RPMI7951 (cell line): ENCODE data around the gene NUDT1. TPM values are rescaled to one million over a fixed set of nuclear protein-coding genes. Genes with fewer than 3 reads are reported as not detected.

ENCODE experiments used
- DNase-seq: peaks from one replicate; pipeline ENCODE4 v3.0.0-alpha.2; 2012; ENCODE audit warnings: low read depth
- total RNA-seq: library from RNA; depleted of rRNA; stranded (reverse); fragments of >200 nt; shearing (Covaris generic); gene quantifications from 2 replicates; pipeline ENCODE4 v1.2.3, GENCODE V29; 2014

The NUDT1 gene
- total RNA-seq, 1 experiment from 2014 or later: 131 TPM

DNA sequence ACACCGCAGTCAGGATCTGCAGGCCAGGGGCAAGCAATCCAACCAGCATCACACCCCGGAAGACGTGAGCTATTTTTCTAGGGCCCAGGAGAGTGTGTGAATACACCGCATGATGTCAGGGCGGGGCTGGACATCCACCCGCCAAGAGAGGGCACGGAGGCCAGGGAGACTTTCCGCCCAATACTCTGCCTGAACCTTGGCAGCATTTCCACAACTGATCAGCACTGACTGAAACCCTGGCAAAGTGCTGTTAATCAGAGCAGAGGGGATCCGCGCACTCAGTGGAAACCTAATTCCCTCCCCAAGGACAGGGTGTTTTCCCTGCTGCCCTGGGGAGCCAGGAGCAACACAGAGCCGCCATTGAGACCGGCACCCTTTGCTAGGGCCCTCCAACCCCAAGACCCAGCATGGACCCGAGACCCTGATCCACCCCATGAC lies 17.5 kb upstream of the NUDT1 start:
- no peak for DNase-seq

GRCh38 chr7:2224934-2225333 lies 17.1 kb upstream of the NUDT1 start:
- DNase-seq: no peak

- DNase-seq: no peak
Observed at GRCh38 chr7:2225336-2225735, 16.7 kb upstream of the NUDT1 start.

DNA sequence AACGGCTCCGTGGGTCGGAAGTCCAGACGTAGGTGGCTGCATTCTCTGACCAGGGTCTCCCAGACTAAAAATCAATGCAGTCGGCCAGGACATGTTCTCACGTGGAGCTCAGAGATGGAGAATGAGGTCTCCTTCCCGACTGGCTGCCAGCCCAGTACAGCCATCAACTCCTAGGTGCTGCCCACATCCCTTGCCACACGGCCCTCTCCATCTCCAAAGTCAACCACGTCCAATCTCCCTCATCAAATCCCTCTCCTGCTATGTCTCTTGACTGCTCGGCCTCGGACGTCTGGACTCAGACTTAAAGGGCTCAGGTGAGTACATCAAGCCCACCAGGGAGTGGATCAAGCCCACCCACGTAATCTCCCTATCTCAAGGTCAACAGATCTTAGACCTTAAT lies 16.2 kb upstream of the NUDT1 start:
- no peak for DNase-seq

DNA sequence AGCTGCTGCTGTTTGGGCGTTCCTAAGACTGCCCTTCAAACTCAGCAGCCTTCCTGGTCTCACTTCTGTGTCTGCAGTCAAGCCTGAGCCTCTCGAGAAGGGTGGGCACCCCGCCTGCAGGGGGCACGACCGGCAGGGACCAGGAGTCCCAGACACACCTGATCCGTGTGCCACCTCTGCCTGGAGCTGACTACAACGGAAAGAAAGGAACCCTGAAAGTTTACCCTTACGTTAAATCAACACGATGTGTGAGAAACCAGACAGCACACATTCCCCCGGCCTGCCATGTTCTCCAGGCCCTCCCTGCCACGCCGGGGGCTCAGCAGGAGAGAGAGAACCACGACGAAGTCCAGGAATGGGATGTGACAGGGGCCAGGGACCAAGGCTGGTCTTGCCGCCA lies 14.3 kb upstream of the NUDT1 start:
- no peak for DNase-seq

GRCh38 chr7:2228921-2229320 lies 13.1 kb upstream of the NUDT1 start:
- no peak for DNase-seq

- DNase-seq: no peak
Observed at GRCh38 chr7:2229467-2229866, 12.6 kb upstream of the NUDT1 start.

DNA sequence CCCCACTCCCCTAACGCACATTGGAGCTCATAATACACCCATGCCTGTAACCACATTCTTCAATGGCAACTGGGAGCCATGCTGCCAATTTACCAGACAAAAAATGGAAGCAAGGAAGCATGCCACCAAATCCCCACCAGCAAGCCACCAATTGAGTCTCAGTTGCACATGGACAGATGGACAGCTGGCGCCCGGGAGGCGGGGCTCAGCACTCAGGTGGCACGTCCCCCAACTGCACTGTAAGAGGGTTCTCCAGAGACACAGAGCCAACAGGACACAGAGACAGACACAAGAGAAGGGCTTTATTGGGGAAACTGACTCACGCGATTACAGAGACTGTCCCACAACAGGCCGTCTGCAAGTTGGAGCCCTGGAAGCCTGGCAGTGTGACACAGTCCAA lies 11.8 kb upstream of the NUDT1 start:
- DNase-seq: no peak

DNA sequence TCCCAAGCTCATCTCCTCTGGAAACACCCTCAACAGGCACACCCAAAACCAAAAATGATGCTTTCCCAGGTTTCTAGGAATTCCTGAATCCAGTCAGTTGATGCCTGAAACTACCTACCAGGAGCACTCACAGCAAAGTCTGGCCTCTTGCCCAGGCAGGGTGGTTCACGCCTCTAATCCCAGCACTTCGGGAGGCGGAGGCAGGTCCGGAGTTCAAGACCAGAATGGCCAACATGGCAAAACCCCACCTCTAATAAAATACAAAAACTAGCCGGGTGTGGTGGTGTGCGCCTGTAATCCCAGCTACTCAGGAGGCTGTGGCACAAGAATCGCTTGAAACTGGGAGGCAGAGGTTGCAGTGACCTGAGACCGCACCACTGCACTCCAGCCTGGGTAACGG lies 11.1 kb upstream of the NUDT1 start:
- DNase-seq: no peak

- DNase-seq: peak; percentile 34
Observed at GRCh38 chr7:2231992-2232765, 9.8 kb upstream of the NUDT1 start.

GRCh38 chr7:2232766-2233520 lies 9.1 kb upstream of the NUDT1 start, which contains the start of gene MAD1L1:
TSS of gene MAD1L1 (minus strand) at chr7:2232945. CDS start at chr7:2230133, 2,812 bp downstream.
- DNase-seq: peak; percentile 94

GRCh38 chr7:2233926-2234325 lies 8.1 kb upstream of the NUDT1 start:
- no peak for DNase-seq

- no peak for DNase-seq
Observed at GRCh38 chr7:2237109-2237602, 4.9 kb upstream of the NUDT1 start.

- DNase-seq: no peak
Observed at GRCh38 chr7:2239242-2239641, 2.8 kb upstream of the NUDT1 start.

DNA sequence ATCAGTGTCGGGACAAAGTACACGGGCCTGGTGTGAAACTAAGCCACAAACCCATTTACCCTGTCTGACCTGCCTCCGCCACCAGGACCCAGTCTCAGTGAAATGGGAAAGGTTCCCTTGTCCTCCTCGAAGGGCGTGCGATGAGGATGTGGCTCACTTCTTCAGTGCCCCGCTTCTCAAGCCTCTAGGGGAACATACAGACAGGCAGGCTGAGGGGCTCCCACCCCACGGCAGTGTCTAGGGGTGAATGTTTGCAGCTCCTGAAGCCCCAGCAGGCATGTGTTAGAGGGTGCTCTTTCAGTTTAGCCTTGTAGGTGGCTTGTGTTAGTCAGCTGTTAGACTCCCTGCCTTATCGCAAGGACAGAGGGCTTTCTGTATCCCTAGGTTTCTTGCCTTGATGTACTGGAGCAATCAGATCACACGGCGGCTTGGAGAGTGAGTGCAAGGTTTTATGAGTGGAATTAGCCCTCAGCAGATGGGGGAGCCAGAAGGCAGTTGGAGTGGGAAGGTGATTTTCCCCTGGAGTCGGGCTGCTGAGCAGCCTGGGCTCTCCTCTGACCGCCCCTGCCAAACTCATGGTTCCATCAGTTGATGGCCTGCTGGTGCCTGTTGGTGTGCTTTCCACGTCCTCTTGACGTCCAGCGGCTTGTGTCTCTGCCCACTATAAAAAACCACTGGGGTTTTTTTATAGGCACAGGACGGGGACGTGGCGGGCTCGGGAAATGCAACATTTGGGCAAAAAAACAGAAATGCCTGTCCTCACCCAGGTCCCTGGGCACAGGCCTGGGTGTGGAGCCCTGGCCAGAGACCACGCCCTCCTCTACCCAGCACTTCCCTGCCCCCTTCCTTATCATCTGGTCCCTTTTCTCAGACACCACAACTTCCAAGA lies 759 bp downstream of the NUDT1 start:
- DNase-seq: peak; percentile 63

- DNase-seq: peak; percentile 76
Observed at GRCh38 chr7:2243458-2243857, 1.4 kb downstream of the NUDT1 start.

DNA sequence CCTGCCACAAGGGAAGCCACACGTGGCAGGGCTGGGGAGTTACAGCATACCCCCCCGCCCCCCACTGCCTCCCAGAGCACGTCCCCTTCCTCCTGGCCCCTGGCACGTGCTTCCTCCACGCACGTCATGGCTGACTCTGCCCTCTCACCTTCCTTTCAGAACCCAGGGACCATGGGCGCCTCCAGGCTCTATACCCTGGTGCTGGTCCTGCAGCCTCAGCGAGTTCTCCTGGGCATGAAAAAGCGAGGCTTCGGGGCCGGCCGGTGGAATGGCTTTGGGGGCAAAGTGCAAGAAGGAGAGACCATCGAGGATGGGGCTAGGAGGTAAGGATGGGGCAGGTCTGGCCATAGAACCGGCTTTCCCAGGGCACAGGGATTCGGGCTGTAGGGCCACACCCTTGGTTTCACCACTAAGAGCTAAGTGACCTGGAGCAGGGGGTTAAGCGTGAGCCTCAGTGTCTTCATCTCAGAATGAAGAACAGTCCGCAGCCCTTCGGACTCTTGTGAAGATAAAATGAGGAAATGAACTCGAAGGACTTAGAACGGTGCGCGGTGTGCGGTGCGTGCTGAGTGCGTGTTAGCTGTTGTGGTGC lies 2.5 kb downstream of the NUDT1 start:
- DNase-seq: no peak

DNA sequence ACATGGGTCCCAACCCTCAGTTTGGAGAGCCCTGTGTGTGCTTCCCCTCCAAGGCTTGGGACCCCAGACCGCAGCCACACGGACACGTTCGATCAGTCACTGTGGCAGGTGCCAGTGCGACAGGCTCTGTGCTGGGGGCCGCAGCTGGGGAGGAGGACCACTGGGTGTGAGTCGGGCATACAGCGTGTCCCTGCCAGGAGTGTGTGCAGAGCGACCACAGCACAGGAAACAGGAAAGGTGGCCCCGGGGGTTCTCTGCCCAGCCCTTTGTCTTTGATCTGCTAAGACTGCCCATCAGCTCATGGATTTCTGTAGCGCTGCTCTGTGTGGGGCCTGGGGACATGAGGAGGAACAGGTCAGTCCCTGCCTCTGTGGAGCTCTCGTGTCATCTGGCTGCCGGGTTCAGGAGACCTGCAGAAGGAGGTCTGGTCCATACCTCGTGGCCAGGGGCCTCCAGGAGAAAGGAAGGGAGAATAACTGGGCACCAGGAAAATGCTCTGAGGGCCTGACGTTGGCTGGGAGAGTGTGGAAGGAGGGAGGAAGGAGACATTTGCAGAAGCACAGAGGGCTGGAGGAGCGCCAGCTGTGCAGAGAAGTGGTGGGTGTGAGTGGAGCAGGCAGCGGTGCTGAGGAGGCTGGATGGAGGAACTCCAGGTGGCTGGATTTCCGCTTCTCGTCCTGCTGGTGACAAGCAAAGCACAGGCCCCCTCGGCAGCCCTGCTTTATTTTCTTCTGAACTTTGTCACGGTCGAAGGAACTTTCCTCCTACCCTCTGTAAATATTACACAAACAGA lies 4.1 kb downstream of the NUDT1 start:
- DNase-seq: no peak

- no peak for DNase-seq
Observed at GRCh38 chr7:2247141-2247995, 5.3 kb downstream of the NUDT1 start.
